Keratinocyte (primary cell): ENCODE measurements around the gene PIPOX. TPM values are rescaled to one million over a fixed set of nuclear protein-coding genes. Genes with fewer than 3 reads are reported as not detected.

ENCODE experiments used
- DNase-seq: peaks from one replicate; pipeline ENCODE4 v3.0.0-alpha.2; 2011; ENCODE audit warnings: low read depth, missing footprints, low spot score
- FAIRE-seq: peaks from 2 replicates; lab custom pipeline; 2011; peaks lifted over from hg19 to GRCh38; lab: Jason Lieb, UNC
- H2AFZ ChIP-seq: 2 replicates; pipeline ENCODE4 v1.6.0; 2012; ENCODE audit warnings: low read length, control low read depth, inconsistent platforms; ENCODE audit not compliant: control insufficient read depth
- H3K27ac ChIP-seq: 2 replicates; pipeline ENCODE4 v1.5.1; 2011; ENCODE audit warnings: low read length; ENCODE audit not compliant: control insufficient read depth, insufficient read depth
- H3K27me3 ChIP-seq: 3 replicates; pipeline ENCODE4 v1.6.0; 2011; ENCODE audit warnings: low read length; ENCODE audit not compliant: control insufficient read depth, insufficient read depth; ENCODE audit errors: extremely low read depth
- H3K36me3 ChIP-seq, 2 experiments: 2 replicates in 1 of 2; 3 replicates in 1 of 2; pipeline ENCODE4 v1.5.1; 2011; ENCODE audit warnings: low read length in 2 of 2, mild to moderate bottlenecking in 1 of 2; ENCODE audit not compliant: control insufficient read depth in 2 of 2, insufficient read depth in 2 of 2; ENCODE audit errors: extremely low read depth in 1 of 2
- H3K4me1 ChIP-seq: 3 replicates; pipeline ENCODE4 v1.5.1; 2011; ENCODE audit warnings: low read length; ENCODE audit not compliant: control insufficient read depth, insufficient read depth; ENCODE audit errors: extremely low read depth
- H3K4me2 ChIP-seq: 3 replicates; pipeline ENCODE4 v1.6.0; 2011; ENCODE audit warnings: low read depth, low read length; ENCODE audit not compliant: control insufficient read depth, insufficient read depth; ENCODE audit errors: extremely low read depth
- H3K4me3 ChIP-seq, 3 experiments: fragments of 200-600 bp in 1 of 3; sonication (generic) in 1 of 3; 2 replicates in 2 of 3; 3 replicates in 1 of 3; pipeline ENCODE4 v1.5.1; 2011 to 2016; ENCODE audit warnings: low read length in 3 of 3, mild to moderate bottlenecking in 3 of 3, control low read depth in 2 of 3, inconsistent platforms in 1 of 3, low read depth in 1 of 3, mixed read lengths in 1 of 3, mixed run types in 1 of 3, moderate library complexity in 1 of 3; ENCODE audit not compliant: control insufficient read depth in 2 of 3, insufficient read depth in 2 of 3; ENCODE audit errors: extremely low read depth in 1 of 3
- H3K79me2 ChIP-seq: 2 replicates; pipeline ENCODE4 v1.6.0; 2012; ENCODE audit warnings: low read length; ENCODE audit not compliant: control insufficient read depth, insufficient read depth
- H3K9ac ChIP-seq: 3 replicates; pipeline ENCODE4 v1.6.0; 2011; ENCODE audit warnings: low read length; ENCODE audit not compliant: control insufficient read depth, insufficient read depth; ENCODE audit errors: extremely low read depth
- H3K9me1 ChIP-seq: 3 replicates; pipeline ENCODE4 v1.6.0; 2011; ENCODE audit warnings: low read length; ENCODE audit not compliant: control insufficient read depth, insufficient read depth; ENCODE audit errors: extremely low read depth
- H3K9me3 ChIP-seq: 2 replicates; pipeline ENCODE4 v1.5.1; 2012; ENCODE audit warnings: low read depth, low read length; ENCODE audit not compliant: control insufficient read depth
- H4K20me1 ChIP-seq: 3 replicates; pipeline ENCODE4 v1.6.0; 2011; ENCODE audit warnings: low read length; ENCODE audit not compliant: control insufficient read depth, insufficient read depth; ENCODE audit errors: extremely low read depth
- CTCF ChIP-seq, 3 experiments: IDR thresholded peaks in 1 of 3; conservative IDR thresholded peaks in 1 of 3; optimal IDR thresholded peaks in 1 of 3; 2 replicates in 2 of 3; 3 replicates in 1 of 3; pipeline versions ENCODE3 to v1.5.1; 2011; ENCODE audit warnings: low read length in 3 of 3, mild to moderate bottlenecking in 3 of 3, moderate library complexity in 2 of 3, control low read depth in 1 of 3, inconsistent platforms in 1 of 3; ENCODE audit not compliant: insufficient read depth in 2 of 3; ENCODE audit errors: extremely low read depth in 1 of 3
- EZH2 ChIP-seq: IDR thresholded peaks from one replicate; pipeline ENCODE4 v1.6.1; 2012; ENCODE audit warnings: inconsistent platforms, mild to moderate bottlenecking, low read length, moderate library complexity
- dilution Hi-C: fragments of 300-500 bp; cut with MboI; formaldehyde crosslinking; loops from one replicate; pipeline ENCODE4 v1.7.0; 2020; ENCODE audit warnings: low sequenced_read_pairs; ENCODE audit not compliant: extremely low pct_ligation_motif_present
- polyA plus RNA-seq, 5 experiments: library from polyadenylated mRNA; depleted of rRNA in 3 of 5; stranded (reverse) in 3 of 5; stranded (forward) in 1 of 5; unstranded in 1 of 5; fragments of >200 nt; gene quantifications; 1 replicate in 1 of 5; 2 replicates in 3 of 5; 3 replicates in 1 of 5; pipeline versions ENCODE4 v1.2.1 to v1.2.3, GENCODE V29; 2011 to 2012; ENCODE audit warnings: missing spikeins in 2 of 5, low read depth in 1 of 5, low replicate concordance in 1 of 5

PIPOX gene
- polyA plus RNA-seq, 1 donor (not counting 4 experiments of a cell fraction or from before 2014, with no cell fraction given), result not detected

GRCh38 chr17:29076722-29077121 is 33.8 kb downstream of the PIPOX start:
- H3K9me1 ChIP-seq, result peaks cover 2% of the 10 kb centered on the region
- dilution Hi-C loops, result no loop called here
- no peaks in the 10 kb centered on the region for H3K9me3 ChIP-seq
- peaks cover 10 to 17% of the 10 kb centered on the region in 2 experiments for H3K36me3 ChIP-seq
- no peak overlapping the region for H3K4me3 ChIP-seq
- no peak for TF ChIP-seq CTCF (optimal IDR thresholded peaks at IDR 0.05 in 1 of 3, IDR thresholded peaks at IDR 0.05 in 1 of 3, conservative IDR thresholded peaks at IDR 0.05 in 1 of 3; ENCODE audit: extremely low read depth in 1 of 3, insufficient read depth in 2 of 3, low read length in 3 of 3)
- TF ChIP-seq EZH2, result no peak
- H3K9ac ChIP-seq, result no peak overlapping the region
- no peaks in the 10 kb centered on the region for H4K20me1 ChIP-seq
- no peaks in the 10 kb centered on the region for H3K79me2 ChIP-seq
- H3K4me2 ChIP-seq, result no peak overlapping the region
- no peak overlapping the region for H2AFZ ChIP-seq
- H3K27ac ChIP-seq, result no peak overlapping the region
- no peaks in the 10 kb centered on the region for H3K4me1 ChIP-seq
- FAIRE-seq (no peak), DNase-seq (no peak)
- no peaks in the 10 kb centered on the region for H3K27me3 ChIP-seq

- dilution Hi-C loops, result no loop called here
- no peak overlapping the region for H3K4me3 ChIP-seq
- H3K36me3 ChIP-seq, result peaks cover 10 to 23% of the 10 kb centered on the region in 2 experiments
Measured at GRCh38 chr17:29077320-29077719, 34.4 kb downstream of the PIPOX start.

More at GRCh38 chr17:29077320-29077719, 34.4 kb downstream of the PIPOX start:
- Histone ChIP-seq H3K79me2 (no peaks in the 10 kb centered on the region), H3K9ac (no peak overlapping the region), H3K4me1 (no peaks in the 10 kb centered on the region), H3K9me3 (no peaks in the 10 kb centered on the region), H3K27me3 (no peaks in the 10 kb centered on the region), H2AFZ (no peak overlapping the region), H4K20me1 (no peaks in the 10 kb centered on the region), H3K27ac (no peak overlapping the region), H3K9me1 (peaks cover 2% of the 10 kb centered on the region), H3K4me2 (no peak overlapping the region)
- TF ChIP-seq EZH2 (no peak), CTCF (optimal IDR thresholded peaks at IDR 0.05 in 1 of 3, IDR thresholded peaks at IDR 0.05 in 1 of 3, conservative IDR thresholded peaks at IDR 0.05 in 1 of 3; ENCODE audit: extremely low read depth in 1 of 3, insufficient read depth in 2 of 3, low read length in 3 of 3) (no peak)
- DNase-seq, result no peak
- FAIRE-seq, result no peak
